NCI-H1092 (cell line): Measurements from ENCODE around the gene SCP2.

Source experiments
- DNase-seq: peaks from one replicate; lab custom pipeline; 2025; lab: John Stamatoyannopoulos, UW

SCP2 gene

GRCh38 chr1:53082826-53083455 is 155.9 kb downstream of the SCP2 start:
- DNase-seq: no peak

DNA sequence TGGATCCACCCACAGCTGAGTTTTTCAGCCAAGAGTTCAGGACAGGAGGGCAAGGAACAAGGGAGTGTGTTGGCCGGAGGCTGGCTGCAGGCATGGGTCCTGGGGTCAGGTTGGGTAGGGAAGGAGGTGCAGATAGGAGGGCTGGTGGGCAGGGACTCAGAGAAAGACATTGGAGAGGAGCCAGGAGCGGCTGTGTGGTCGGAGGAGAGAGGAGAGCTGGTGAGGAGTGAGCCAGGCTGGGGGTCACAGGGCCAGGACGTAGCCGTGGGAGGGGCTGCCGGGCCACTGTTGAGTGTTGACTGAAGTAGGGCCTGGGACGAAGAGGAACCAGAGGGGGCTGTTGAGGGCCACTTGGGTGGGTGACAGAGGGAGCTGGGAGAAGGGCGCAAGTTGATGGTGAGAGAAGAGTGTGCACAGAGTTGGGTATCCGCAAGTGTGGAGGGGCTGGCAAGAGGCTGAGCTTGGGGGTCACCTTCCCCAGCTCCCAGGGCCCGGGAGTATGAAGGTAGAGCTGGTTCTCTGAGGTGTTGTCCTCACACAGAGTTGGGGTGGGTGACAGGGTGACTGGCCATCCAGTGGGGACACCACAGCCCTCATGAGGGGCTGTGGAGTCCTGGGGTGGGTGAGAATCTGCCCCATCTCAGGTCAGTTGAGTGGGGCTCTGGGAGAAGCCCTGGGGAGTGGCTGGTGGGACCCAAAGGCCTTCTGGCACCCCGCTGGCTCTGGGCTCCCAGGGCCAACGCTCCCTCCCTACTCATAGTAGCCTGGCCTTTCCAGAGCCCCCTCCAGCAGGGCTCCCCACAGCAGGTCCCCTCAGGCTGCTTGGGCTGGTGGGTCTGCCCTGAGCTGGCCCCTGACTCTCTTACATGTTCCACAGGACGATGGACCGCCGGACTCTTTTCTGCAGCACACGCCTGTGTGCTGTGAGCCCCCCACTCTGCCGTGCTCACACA is 156.8 kb downstream of the SCP2 start:
- no peak for DNase-seq

DNA sequence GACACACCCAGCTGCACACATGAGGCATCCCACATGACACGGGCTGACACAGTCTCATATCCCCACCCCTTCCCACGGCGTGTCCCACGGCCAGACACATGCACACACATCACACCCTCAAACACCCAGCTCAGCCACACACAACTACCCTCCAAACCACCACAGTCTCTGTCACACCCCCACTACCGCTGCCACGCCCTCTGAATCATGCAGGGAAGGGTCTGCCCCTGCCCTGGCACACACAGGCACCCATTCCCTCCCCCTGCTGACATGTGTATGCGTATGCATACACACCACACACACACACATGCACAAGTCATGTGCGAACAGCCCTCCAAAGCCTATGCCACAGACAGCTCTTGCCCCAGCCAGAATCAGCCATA is 157.5 kb downstream of the SCP2 start:
- no peak for DNase-seq

- no peak for DNase-seq
Measured at GRCh38 chr1:53085405-53085804, 158.3 kb downstream of the SCP2 start.

- DNase-seq: no peak
Measured at GRCh38 chr1:53086491-53087070, 159.5 kb downstream of the SCP2 start.

GRCh38 chr1:53087332-53088285 is 160.5 kb downstream of the SCP2 start:
- DNase-seq: no peak

- DNase-seq: no peak
Measured at GRCh38 chr1:53088616-53089300, 161.7 kb downstream of the SCP2 start.

- no peak for DNase-seq
Measured at GRCh38 chr1:53089478-53090226, 162.6 kb downstream of the SCP2 start.

DNA sequence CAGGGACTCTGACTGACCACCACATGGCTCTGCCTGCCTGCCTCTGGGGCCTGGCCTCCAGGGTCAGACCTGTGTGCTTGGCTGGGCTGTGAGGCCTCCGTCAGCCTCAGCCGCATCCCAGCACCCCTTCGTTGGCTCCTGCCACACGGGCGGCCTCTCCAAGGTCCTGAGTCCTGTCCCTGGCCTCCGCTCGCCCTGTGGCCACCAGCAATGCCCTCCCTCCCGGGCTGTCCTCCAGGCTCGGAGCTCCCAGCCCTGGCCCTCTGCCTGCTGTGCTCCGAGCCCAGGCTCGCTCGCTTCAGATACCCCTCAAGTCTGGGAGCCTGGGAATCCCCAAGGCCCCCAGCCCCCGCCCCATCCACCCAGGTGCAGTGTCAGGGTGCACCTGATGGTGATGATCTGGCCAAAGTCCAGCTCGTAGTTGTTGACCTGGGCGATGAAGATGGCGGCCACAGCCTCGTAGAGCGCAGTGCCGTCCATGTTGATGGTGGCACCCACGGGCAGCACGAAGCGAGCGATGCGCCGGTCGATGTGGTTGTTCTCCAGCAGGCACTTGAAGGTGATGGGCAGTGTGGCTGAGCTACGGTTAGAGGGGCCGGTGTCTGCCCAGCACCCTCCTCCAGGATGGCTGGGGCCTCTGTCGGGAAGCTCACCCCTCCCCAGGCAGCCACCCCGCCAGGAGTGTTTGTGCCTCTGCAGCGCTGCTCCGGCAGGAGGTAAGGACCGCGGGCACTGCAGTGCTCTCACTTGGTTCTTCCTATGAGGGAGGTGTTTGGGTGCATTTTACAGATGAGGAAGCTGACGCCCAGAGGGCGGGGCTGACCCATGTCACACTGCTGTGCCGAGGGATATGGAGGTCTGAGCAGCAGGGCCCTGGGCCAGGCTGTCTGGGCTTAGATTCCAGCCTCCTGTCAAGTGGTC is 163.4 kb downstream of the SCP2 start:
- DNase-seq: no peak

DNA sequence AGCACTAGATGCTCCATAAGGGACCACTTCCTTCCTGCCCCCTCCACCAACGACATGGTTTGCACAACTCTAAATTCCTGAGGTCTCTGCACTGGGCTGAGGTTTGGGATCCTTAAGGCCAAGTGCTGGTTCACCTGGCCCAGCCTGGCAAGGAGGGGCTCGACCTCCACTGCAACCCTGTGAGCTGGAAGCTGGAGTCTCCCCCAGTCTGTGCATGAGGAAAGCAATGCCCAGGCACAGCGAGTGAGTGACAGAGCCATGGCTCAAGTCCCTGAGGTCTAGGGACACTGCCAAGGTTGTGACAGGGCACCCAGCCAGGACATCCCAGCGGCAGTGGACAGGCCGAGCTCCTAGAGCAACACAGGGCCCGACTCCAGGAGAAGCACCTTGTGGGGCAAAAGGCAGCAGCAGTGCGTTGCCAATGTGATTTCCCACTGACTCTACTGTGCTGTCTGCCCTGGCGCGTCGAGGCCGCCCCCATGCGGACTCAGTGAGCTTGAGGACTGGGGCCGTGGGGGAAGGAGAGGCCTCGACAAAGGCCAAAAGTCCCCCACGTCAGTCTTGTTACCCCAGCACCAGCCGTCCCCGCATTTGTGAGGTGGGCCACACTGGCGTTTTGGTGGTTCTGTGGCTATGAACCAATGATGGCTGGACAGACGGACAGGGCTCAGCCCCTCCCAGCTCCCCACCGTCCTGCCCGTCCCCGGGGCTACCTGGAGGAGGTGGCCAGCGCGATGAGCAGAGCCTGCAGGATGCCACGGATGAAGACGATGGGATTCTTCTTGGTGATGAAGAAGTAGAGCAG is 165.0 kb downstream of the SCP2 start:
- no peak for DNase-seq

- no peak for DNase-seq
Measured at GRCh38 chr1:53092659-53093450, 165.8 kb downstream of the SCP2 start.

GRCh38 chr1:53093451-53093754 is 166.3 kb downstream of the SCP2 start:
- DNase-seq: no peak

- DNase-seq: no peak
Measured at GRCh38 chr1:53093778-53094532, 166.9 kb downstream of the SCP2 start.

DNA sequence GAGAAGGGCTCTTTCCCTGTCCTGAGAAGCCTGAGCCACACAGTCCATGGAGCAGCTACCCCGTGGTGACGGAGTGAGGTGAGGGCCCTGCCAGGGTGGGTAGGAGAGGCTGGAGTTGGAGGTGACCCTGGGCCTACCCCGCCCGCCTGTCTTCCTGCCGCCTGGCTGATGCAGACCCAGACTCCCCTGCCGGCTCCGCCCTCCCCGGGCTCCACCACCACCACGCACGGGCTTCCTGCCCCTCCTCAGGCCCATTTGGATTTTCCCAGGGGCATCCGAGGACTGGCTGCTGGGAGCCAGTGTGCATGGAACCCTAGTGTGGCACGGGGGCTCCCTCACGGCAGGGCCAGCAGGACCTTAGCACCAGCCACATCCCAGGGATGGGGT is 167.4 kb downstream of the SCP2 start:
- no peak for DNase-seq
